NCI-H146 treated with DMSO at 0.1 percent for 48 hours (cell line): ENCODE data around the gene C11orf98.

Experiments
- DNase-seq: peaks from one replicate; lab custom pipeline; 2025; ENCODE audit not compliant: unreplicated experiment; lab: John Stamatoyannopoulos, UW

Gene C11orf98

GRCh38 chr11:62613291-62613778, 51.7 kb downstream of the C11orf98 start:
- DNase-seq = no peak
